NCI-H1048 (cell line): ENCODE results near the gene ZNF777.
"Not testable (repeated sequence)": the region's sequence is repeated elsewhere in the genome, so short reads cannot be mapped to it uniquely, and the experiment has no call there.

Experiments
- DNase-seq: peaks from one replicate; lab custom pipeline; 2025; lab: John Stamatoyannopoulos, UW

The ZNF777 gene

GRCh38 chr7:149460493-149461277 is at the start of gene ZNF777:
Gene ZNF777, minus strand, starts transcription at chr7:149461062. Its CDS starts 5,040 bp downstream, at chr7:149456022.
- DNase-seq, result peak; percentile 40

GRCh38 chr7:149510248-149510647 is 49.4 kb upstream of the ZNF777 start:
- DNase-seq, result no peak

- no peak for DNase-seq
These were observed 48.9 kb upstream of the ZNF777 start for GRCh38 chr7:149509774-149510173.

- no peak for DNase-seq
These were observed 44.7 kb upstream of the ZNF777 start for GRCh38 chr7:149505551-149505950.

GRCh38 chr7:149501651-149502050 is 40.8 kb upstream of the ZNF777 start:
- DNase-seq, result no peak

- no peak for DNase-seq
These were observed 40.0 kb upstream of the ZNF777 start for GRCh38 chr7:149500910-149501309.

- no peak for DNase-seq
These were observed 39.3 kb upstream of the ZNF777 start for GRCh38 chr7:149500201-149500600.

GRCh38 chr7:149498811-149499210 is 37.9 kb upstream of the ZNF777 start:
- no peak for DNase-seq

GRCh38 chr7:149497467-149498261 is 36.8 kb upstream of the ZNF777 start, which contains the start of gene ZNF746:
Gene ZNF746, minus strand, starts transcription at chr7:149497809. Its CDS starts 273 bp downstream, at chr7:149497536.
- DNase-seq, result peak; percentile 57

GRCh38 chr7:149496642-149497391 is 36.0 kb upstream of the ZNF777 start:
- no peak for DNase-seq

- DNase-seq, result no peak
These were observed 35.2 kb upstream of the ZNF777 start for GRCh38 chr7:149495785-149496641.

- no peak for DNase-seq
These were observed 34.0 kb upstream of the ZNF777 start for GRCh38 chr7:149494738-149495368.

- not testable (repeated sequence) for DNase-seq
These were observed 33.1 kb upstream of the ZNF777 start for GRCh38 chr7:149493975-149494374.

GRCh38 chr7:149493366-149493765 is 32.5 kb upstream of the ZNF777 start:
- no peak for DNase-seq

- no peak for DNase-seq
These were observed 29.4 kb upstream of the ZNF777 start for GRCh38 chr7:149490083-149490760.

GRCh38 chr7:149489391-149490024 is 28.6 kb upstream of the ZNF777 start:
- no peak for DNase-seq

- no peak for DNase-seq
These were observed 18.7 kb upstream of the ZNF777 start for GRCh38 chr7:149479568-149479967.

GRCh38 chr7:149478754-149479153 is 17.9 kb upstream of the ZNF777 start:
- DNase-seq, result no peak

GRCh38 chr7:149477494-149478443 is 16.9 kb upstream of the ZNF777 start:
- DNase-seq, result no peak
